Nephron (organoid): ENCODE measurements around the gene GAK.

ENCODE experiments used
- H3K27ac Mint-ChIP-seq, 3 experiments: 2 replicates each; pipeline ENCODE4 v1.8.0; 2020; ENCODE audit warnings: mixed read lengths in 3 of 3, mild to moderate bottlenecking in 2 of 3, moderate library complexity in 1 of 3
- H3K27me3 Mint-ChIP-seq: 2 replicates; pipeline ENCODE4 v1.8.0; 2021; ENCODE audit warnings: low read depth, mild to moderate bottlenecking, moderate library complexity, mixed read lengths
- H3K36me3 Mint-ChIP-seq: 2 replicates; pipeline ENCODE4 v1.8.0; 2020; ENCODE audit warnings: low read depth, mixed read lengths
- H3K4me1 Mint-ChIP-seq: 2 replicates; pipeline ENCODE4 v1.8.0; 2020; ENCODE audit warnings: mixed read lengths
- H3K4me3 Mint-ChIP-seq, 3 experiments: 2 replicates each; pipeline ENCODE4 v1.8.0; 2020; ENCODE audit warnings: mild to moderate bottlenecking in 3 of 3, mixed read lengths in 3 of 3, moderate library complexity in 2 of 3
- H3K9me3 Mint-ChIP-seq: 2 replicates; pipeline ENCODE4 v1.8.0; 2020; ENCODE audit warnings: mixed read lengths
- CTCF ChIP-seq, 3 experiments: fragments of 200-600 bp; sonication (generic); IDR thresholded peaks; one replicate each; pipeline ENCODE4 v1.5.0; 2021; ENCODE audit warnings: antibody characterized with exemption in 3 of 3; ENCODE audit not compliant: unreplicated experiment in 3 of 3

Gene GAK

GRCh38 chr4:896630-897029 lies 35.5 kb downstream of the GAK start:
- no peak overlapping the region for H3K4me3 Mint-ChIP-seq
- H3K9me3 Mint-ChIP-seq, result no peaks in the 10 kb centered on the region
- H3K4me1 Mint-ChIP-seq, result no peaks in the 10 kb centered on the region
- H3K27ac Mint-ChIP-seq, result no peak overlapping the region
- H3K36me3 Mint-ChIP-seq, result peaks cover 20% of the 10 kb centered on the region
- no peaks in the 10 kb centered on the region for H3K27me3 Mint-ChIP-seq
- TF ChIP-seq CTCF (IDR thresholded peaks at IDR 0.05; ENCODE audit: unreplicated experiment in 3 of 3), result no peak

GRCh38 chr4:896216-896615 lies 35.9 kb downstream of the GAK start:
- no peak overlapping the region for H3K4me3 Mint-ChIP-seq
- H3K9me3 Mint-ChIP-seq, result no peaks in the 10 kb centered on the region

GRCh38 chr4:895596-895995 lies 36.5 kb downstream of the GAK start:
- H3K36me3 Mint-ChIP-seq, result peaks cover 20% of the 10 kb centered on the region
- TF ChIP-seq CTCF (IDR thresholded peaks at IDR 0.05; ENCODE audit: unreplicated experiment in 3 of 3), result no peak

More at GRCh38 chr4:896216-896615, 35.9 kb downstream of the GAK start:
- Mint-ChIP-seq H3K27ac (no peak overlapping the region), H3K27me3 (no peaks in the 10 kb centered on the region), H3K36me3 (peaks cover 20% of the 10 kb centered on the region), H3K4me1 (no peaks in the 10 kb centered on the region)
- no peak for TF ChIP-seq CTCF (IDR thresholded peaks at IDR 0.05; ENCODE audit: unreplicated experiment in 3 of 3)

GRCh38 chr4:893995-894705 lies 38.0 kb downstream of the GAK start:
- H3K4me3 Mint-ChIP-seq, result no peak overlapping the region
- no peak overlapping the region for H3K27ac Mint-ChIP-seq
- H3K4me1 Mint-ChIP-seq, result no peaks in the 10 kb centered on the region
- no peak for TF ChIP-seq CTCF (IDR thresholded peaks at IDR 0.05; ENCODE audit: unreplicated experiment in 3 of 3)
- peaks cover 14% of the 10 kb centered on the region for H3K36me3 Mint-ChIP-seq
- no peaks in the 10 kb centered on the region for H3K27me3 Mint-ChIP-seq
- no peaks in the 10 kb centered on the region for H3K9me3 Mint-ChIP-seq

More at GRCh38 chr4:895596-895995, 36.5 kb downstream of the GAK start:
- Mint-ChIP-seq H3K4me1 (no peaks in the 10 kb centered on the region), H3K9me3 (no peaks in the 10 kb centered on the region), H3K27ac (no peak overlapping the region), H3K4me3 (no peak overlapping the region), H3K27me3 (no peaks in the 10 kb centered on the region)

GRCh38 chr4:893276-893994 lies 38.7 kb downstream of the GAK start:
- H3K36me3 Mint-ChIP-seq, result peaks cover 11% of the 10 kb centered on the region
- no peaks in the 10 kb centered on the region for H3K4me1 Mint-ChIP-seq
- no peak overlapping the region for H3K4me3 Mint-ChIP-seq
- no peaks in the 10 kb centered on the region for H3K27me3 Mint-ChIP-seq
- no peaks in the 10 kb centered on the region for H3K9me3 Mint-ChIP-seq
- no peak for TF ChIP-seq CTCF (IDR thresholded peaks at IDR 0.05; ENCODE audit: unreplicated experiment in 3 of 3)
- H3K27ac Mint-ChIP-seq, result no peak overlapping the region
